ENCODE results near the gene GRM4. TPM values are rescaled to one million over a fixed set of nuclear protein-coding genes. Genes with fewer than 3 reads are reported as not detected.

The GRM4 gene
- total RNA-seq, 1 experiment from 2014 or later = not detected

- no peaks in the 10 kb centered on the region for H3K79me2 ChIP-seq (ENCODE audit: low read length)
- no peaks in the 10 kb centered on the region for H4K20me1 ChIP-seq (ENCODE audit: low read length)
- TF ChIP-seq CTCF (conservative IDR thresholded peaks at IDR 0.05; ENCODE audit: low read depth, low read length) = no peak
- no peak for TF ChIP-seq EZH2 (IDR thresholded peaks at IDR 0.05; ENCODE audit: low read length, unreplicated experiment)
- no peak for TF ChIP-seq EZH2phosphoT487 (IDR thresholded peaks at IDR 0.05; ENCODE audit: borderline replicate concordance, low read length)
- H3K27ac ChIP-seq (ENCODE audit: low read length) = no peak overlapping the region
- intact Hi-C loops (cut with micrococcal nuclease) = no loop called here
- no peaks in the 10 kb centered on the region for H3K36me3 ChIP-seq (ENCODE audit: low read depth, low read length)
- H3K4me3 ChIP-seq (ENCODE audit: low read length) = no peak overlapping the region
- ChIA-PET POLR2A (ENCODE audit: unreplicated experiment) (no interaction called here), CTCF (interaction anchor here (0.5 to 1.0 kb wide), 2 partner anchors 106 to 118 kb away, joined by 3 read pairs; no protein-coding TSS in a partner anchor)
- BruUV-seq (replicated peaks) = no TSS peak
- H3K27me3 ChIP-seq (ENCODE audit: low read length) = peaks cover 8% of the 10 kb centered on the region; the same call in 1 of the 2 replicates
- no peak overlapping the region for H2AFZ ChIP-seq (ENCODE audit: low read length)
- no peak overlapping the region for H3K4me2 ChIP-seq (ENCODE audit: low read length)
- DNase-seq (no peak), ATAC-seq (no peak)
- H3K9ac ChIP-seq (ENCODE audit: low read length) = no peak overlapping the region
- no peaks in the 10 kb centered on the region for H3F3A ChIP-seq (ENCODE audit: low read length, unreplicated experiment)
- H3K4me1 ChIP-seq (ENCODE audit: insufficient read depth, low read length) = peaks cover 3% of the 10 kb centered on the region; the same call in 1 of the 2 replicates
- H3K9me2 ChIP-seq (replicated peaks; ENCODE audit: low read length) = no peaks in the 10 kb centered on the region
- H3K9me3 ChIP-seq (ENCODE audit: low read length) = peaks cover 6% of the 10 kb centered on the region; the same call in 1 of the 2 replicates
Observed at GRCh38 chr6:34157851-34158250, 12.0 kb upstream of the GRM4 start.

GRCh38 chr6:34157236-34157830 lies 11.4 kb upstream of the GRM4 start:
- Histone ChIP-seq H3K27ac (ENCODE audit: low read length) (no peak overlapping the region), H3K9ac (ENCODE audit: low read length) (no peak overlapping the region), H3K4me3 (ENCODE audit: low read length) (no peak overlapping the region), H3K9me2 (replicated peaks; ENCODE audit: low read length) (no peaks in the 10 kb centered on the region), H3F3A (ENCODE audit: low read length, unreplicated experiment) (no peaks in the 10 kb centered on the region), H3K79me2 (ENCODE audit: low read length) (no peaks in the 10 kb centered on the region), H3K27me3 (ENCODE audit: low read length) (peaks cover 8% of the 10 kb centered on the region; the same call in 1 of the 2 replicates), H3K36me3 (ENCODE audit: low read depth, low read length) (no peaks in the 10 kb centered on the region), H2AFZ (ENCODE audit: low read length) (no peak overlapping the region), H4K20me1 (ENCODE audit: low read length) (no peaks in the 10 kb centered on the region), H3K9me3 (ENCODE audit: low read length) (peaks cover 6% of the 10 kb centered on the region; the same call in 1 of the 2 replicates), H3K4me1 (ENCODE audit: insufficient read depth, low read length) (peaks cover 3% of the 10 kb centered on the region; the same call in 1 of the 2 replicates), H3K4me2 (ENCODE audit: low read length) (no peak overlapping the region)
- CTCF ChIA-PET = interaction anchor here (0.5 to 1.0 kb wide), 2 partner anchors 106 to 119 kb away, joined by 3 read pairs; no protein-coding TSS in a partner anchor
- no peak for TF ChIP-seq CTCF (conservative IDR thresholded peaks at IDR 0.05; ENCODE audit: low read depth, low read length)
- no peak for TF ChIP-seq EZH2 (IDR thresholded peaks at IDR 0.05; ENCODE audit: low read length, unreplicated experiment)
- TF ChIP-seq EZH2phosphoT487 (IDR thresholded peaks at IDR 0.05; ENCODE audit: borderline replicate concordance, low read length) = no peak
- ATAC-seq (no peak), DNase-seq (no peak)
- POLR2A ChIA-PET (ENCODE audit: unreplicated experiment) = no interaction called here
- intact Hi-C loops (cut with micrococcal nuclease) = no loop called here
- BruUV-seq (replicated peaks) = no TSS peak
